Measurements from ENCODE around the gene ACTL8.

GRCh38 chr1:17810668-17811067 is 55.5 kb downstream of the ACTL8 start:
- TF ChIP-seq, protein P1, sequence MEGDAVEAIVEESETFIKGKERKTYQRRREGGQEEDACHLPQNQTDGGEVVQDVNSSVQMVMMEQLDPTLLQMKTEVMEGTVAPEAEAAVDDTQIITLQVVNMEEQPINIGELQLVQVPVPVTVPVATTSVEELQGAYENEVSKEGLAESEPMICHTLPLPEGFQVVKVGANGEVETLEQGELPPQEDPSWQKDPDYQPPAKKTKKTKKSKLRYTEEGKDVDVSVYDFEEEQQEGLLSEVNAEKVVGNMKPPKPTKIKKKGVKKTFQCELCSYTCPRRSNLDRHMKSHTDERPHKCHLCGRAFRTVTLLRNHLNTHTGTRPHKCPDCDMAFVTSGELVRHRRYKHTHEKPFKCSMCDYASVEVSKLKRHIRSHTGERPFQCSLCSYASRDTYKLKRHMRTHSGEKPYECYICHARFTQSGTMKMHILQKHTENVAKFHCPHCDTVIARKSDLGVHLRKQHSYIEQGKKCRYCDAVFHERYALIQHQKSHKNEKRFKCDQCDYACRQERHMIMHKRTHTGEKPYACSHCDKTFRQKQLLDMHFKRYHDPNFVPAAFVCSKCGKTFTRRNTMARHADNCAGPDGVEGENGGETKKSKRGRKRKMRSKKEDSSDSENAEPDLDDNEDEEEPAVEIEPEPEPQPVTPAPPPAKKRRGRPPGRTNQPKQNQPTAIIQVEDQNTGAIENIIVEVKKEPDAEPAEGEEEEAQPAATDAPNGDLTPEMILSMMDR (IDR thresholded peaks at IDR 0.05) = no peak
- no peak for TF ChIP-seq POLR2A (IDR thresholded peaks at IDR 0.05)

All from heart left ventricle (tissue), 13 donors.